Measurements from ENCODE around the gene HEPACAM.

DNA sequence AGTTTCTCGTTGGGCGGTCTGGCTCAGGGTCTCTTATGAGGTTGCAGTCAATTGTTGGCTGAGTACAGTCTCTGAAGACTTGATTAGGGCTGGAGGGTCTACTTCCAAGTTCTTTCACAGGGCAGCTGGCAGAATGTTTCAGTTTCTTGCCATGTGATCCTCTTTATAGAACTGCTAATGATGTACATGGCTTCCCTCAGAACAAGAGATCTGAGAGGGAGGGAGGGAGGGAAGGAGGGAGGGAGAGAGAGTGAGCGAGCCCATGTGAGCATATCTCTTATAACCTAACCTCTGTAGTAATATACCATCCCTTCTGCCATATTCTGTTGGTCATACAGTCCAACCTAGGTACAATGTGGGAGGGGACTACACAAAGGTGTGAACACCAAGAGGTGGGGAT lies 15.5 kb upstream of the HEPACAM start:
- TF ChIP-seq, protein P1, sequence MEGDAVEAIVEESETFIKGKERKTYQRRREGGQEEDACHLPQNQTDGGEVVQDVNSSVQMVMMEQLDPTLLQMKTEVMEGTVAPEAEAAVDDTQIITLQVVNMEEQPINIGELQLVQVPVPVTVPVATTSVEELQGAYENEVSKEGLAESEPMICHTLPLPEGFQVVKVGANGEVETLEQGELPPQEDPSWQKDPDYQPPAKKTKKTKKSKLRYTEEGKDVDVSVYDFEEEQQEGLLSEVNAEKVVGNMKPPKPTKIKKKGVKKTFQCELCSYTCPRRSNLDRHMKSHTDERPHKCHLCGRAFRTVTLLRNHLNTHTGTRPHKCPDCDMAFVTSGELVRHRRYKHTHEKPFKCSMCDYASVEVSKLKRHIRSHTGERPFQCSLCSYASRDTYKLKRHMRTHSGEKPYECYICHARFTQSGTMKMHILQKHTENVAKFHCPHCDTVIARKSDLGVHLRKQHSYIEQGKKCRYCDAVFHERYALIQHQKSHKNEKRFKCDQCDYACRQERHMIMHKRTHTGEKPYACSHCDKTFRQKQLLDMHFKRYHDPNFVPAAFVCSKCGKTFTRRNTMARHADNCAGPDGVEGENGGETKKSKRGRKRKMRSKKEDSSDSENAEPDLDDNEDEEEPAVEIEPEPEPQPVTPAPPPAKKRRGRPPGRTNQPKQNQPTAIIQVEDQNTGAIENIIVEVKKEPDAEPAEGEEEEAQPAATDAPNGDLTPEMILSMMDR (IDR thresholded peaks at IDR 0.05): no peak
- TF ChIP-seq POLR2A (IDR thresholded peaks at IDR 0.05): no peak

Measured in upper lobe of left lung (tissue), 4 donors.